Endometrium (tissue), 2 donors: ENCODE data around the gene ENO1.

Source experiments
- FAIRE-seq: peaks from 2 replicates; lab custom pipeline; 2012; peaks lifted over from hg19 to GRCh38; lab: Jason Lieb, UNC
- donor health status: control.
- donor health status: control.

ENO1 gene

GRCh38 chr1:8813016-8813763 lies 65.3 kb downstream of the ENO1 start:
- no peak for FAIRE-seq

GRCh38 chr1:8812081-8812480 lies 66.4 kb downstream of the ENO1 start:
- FAIRE-seq = no peak
